ENCODE data around the gene RC3H2. TPM values are rescaled to one million over a fixed set of nuclear protein-coding genes. Genes with fewer than 3 reads are reported as not detected.

RC3H2 gene
- total and polyA plus RNA-seq, 2 of the 13 experiments (the other 11 are each of a cell fraction or from before 2014, with no cell fraction given) = 21.0 to 36.4 TPM

GRCh38 chr9:122940749-122941581 lies 35.8 kb upstream of the RC3H2 start, which contains the start of gene RABGAP1 (continued):
- TF ChIP-seq ZBTB46 (CRISPR knock-in tag; IDR thresholded peaks at IDR 0.05; ENCODE audit: borderline replicate concordance) (no peak), ZNF20 (CRISPR knock-in tag; IDR thresholded peaks at IDR 0.05) (no peak), CSRNP2 (CRISPR knock-in tag; conservative IDR thresholded peaks at IDR 0.05; ENCODE audit: low read depth) (no peak), ZNF563 (CRISPR knock-in tag; IDR thresholded peaks at IDR 0.05) (no peak), ZBTB26 (CRISPR knock-in tag; IDR thresholded peaks at IDR 0.05; ENCODE audit: borderline replicate concordance) (no peak), ERF (CRISPR knock-in tag; IDR thresholded peaks at IDR 0.05) (no peak), KLF11 (CRISPR knock-in tag; IDR thresholded peaks at IDR 0.05) (no peak; the same call in 1 of the 2 replicates), ZHX2 (IDR thresholded peaks at IDR 0.05; ENCODE audit: low read depth) (no peak; the same call in 1 of the 2 replicates), ZHX2 (CRISPR knock-in tag; IDR thresholded peaks at IDR 0.05; ENCODE audit: borderline replicate concordance) (no peak), ZNF503 (CRISPR knock-in tag; IDR thresholded peaks at IDR 0.05) (no peak), ZNF614 (CRISPR knock-in tag; IDR thresholded peaks at IDR 0.05; ENCODE audit: borderline replicate concordance) (no peak; the same call in 1 of the 2 replicates), PREB (CRISPR knock-in tag; IDR thresholded peaks at IDR 0.05) (no peak)
